GM12801 (cell line): Measurements from ENCODE around the gene NDFIP1.

ENCODE experiments used
- TF ChIP-seq, protein P1 (sequence below): IDR thresholded peaks from one replicate; pipeline ENCODE4 v1.5.1; 2011; ENCODE audit warnings: control low read depth; ENCODE audit not compliant: insufficient read length; ENCODE audit errors: extremely low read depth

NDFIP1 gene

GRCh38 chr5:142095035-142095434, 13.5 kb upstream of the NDFIP1 start:
- TF ChIP-seq, protein P1, sequence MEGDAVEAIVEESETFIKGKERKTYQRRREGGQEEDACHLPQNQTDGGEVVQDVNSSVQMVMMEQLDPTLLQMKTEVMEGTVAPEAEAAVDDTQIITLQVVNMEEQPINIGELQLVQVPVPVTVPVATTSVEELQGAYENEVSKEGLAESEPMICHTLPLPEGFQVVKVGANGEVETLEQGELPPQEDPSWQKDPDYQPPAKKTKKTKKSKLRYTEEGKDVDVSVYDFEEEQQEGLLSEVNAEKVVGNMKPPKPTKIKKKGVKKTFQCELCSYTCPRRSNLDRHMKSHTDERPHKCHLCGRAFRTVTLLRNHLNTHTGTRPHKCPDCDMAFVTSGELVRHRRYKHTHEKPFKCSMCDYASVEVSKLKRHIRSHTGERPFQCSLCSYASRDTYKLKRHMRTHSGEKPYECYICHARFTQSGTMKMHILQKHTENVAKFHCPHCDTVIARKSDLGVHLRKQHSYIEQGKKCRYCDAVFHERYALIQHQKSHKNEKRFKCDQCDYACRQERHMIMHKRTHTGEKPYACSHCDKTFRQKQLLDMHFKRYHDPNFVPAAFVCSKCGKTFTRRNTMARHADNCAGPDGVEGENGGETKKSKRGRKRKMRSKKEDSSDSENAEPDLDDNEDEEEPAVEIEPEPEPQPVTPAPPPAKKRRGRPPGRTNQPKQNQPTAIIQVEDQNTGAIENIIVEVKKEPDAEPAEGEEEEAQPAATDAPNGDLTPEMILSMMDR: no peak

- TF ChIP-seq, protein P1: no peak
These were observed 12.8 kb upstream of the NDFIP1 start for GRCh38 chr5:142095651-142096330.

- TF ChIP-seq, protein P1: no peak
These were observed 12.2 kb upstream of the NDFIP1 start for GRCh38 chr5:142096382-142096781.

DNA sequence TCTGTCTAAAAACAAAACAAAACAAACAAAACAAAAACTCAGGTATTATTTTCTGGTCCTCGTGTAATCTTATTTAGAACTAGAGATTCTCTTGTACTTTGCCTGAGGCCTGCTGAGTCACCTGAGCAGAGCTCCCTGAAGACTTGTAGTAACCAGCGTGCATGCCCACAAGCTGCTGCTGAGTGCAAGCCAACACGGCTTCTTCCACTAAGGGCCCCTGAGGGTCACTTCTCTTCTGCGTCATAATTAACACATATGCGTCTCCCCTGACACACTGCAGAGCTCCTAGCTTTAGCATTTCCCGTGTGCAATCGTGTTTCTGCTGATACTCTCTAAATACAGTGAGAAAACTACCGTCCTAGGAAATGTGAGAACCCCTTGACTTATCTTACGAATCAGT, 10.9 kb upstream of the NDFIP1 start:
- TF ChIP-seq, protein P1: no peak

DNA sequence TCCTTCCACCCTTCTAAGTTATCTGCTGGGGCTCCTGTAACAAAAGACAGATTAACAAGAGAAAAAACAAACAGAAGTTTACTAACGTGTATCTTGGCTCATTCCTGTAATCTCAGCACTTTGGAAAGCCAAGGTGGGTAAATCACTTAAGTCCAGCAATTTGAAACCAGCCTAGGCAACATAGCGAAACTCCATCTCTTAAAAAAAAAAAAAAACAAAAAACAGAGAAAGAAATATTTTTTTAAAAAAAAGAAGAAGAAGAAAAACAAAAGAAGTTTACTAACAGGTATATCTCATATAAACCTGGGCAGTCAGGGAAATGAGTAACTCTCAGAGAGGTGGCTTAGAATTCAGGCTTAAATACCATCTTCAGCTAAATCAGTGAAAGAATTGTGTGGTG, 10.3 kb upstream of the NDFIP1 start:
- TF ChIP-seq, protein P1: no peak

DNA sequence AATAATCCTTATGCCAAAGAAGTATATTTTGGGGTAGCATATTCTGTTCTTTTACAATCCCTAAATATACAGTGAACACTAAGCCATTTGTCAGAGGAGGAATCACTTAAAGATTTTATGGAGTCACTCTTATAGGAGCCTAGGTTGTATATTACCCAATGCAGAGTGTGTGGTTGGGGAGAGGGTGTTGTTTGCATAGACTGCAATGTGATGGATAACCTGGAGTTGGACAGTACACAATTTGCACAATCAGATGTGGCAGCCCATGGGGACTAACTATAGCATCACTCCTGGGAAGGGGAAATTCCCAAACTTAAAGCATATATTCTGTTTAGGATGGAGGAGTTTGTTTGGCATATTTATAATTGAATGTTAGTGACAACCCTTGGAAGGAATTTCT, 9.6 kb upstream of the NDFIP1 start:
- TF ChIP-seq, protein P1: no peak

GRCh38 chr5:142100307-142100706, 8.3 kb upstream of the NDFIP1 start:
- TF ChIP-seq, protein P1: no peak
